Measurements from ENCODE around the gene FNDC10. TPM values are rescaled to one million over a fixed set of nuclear protein-coding genes. Genes with fewer than 3 reads are reported as not detected.
"Not testable (repeated sequence)": the region's sequence is repeated elsewhere in the genome, so short reads cannot be mapped to it uniquely, and the experiment has no call there.

FNDC10 gene
- total RNA-seq, 1 donor from 2014 or later, result 14.3 TPM

DNA sequence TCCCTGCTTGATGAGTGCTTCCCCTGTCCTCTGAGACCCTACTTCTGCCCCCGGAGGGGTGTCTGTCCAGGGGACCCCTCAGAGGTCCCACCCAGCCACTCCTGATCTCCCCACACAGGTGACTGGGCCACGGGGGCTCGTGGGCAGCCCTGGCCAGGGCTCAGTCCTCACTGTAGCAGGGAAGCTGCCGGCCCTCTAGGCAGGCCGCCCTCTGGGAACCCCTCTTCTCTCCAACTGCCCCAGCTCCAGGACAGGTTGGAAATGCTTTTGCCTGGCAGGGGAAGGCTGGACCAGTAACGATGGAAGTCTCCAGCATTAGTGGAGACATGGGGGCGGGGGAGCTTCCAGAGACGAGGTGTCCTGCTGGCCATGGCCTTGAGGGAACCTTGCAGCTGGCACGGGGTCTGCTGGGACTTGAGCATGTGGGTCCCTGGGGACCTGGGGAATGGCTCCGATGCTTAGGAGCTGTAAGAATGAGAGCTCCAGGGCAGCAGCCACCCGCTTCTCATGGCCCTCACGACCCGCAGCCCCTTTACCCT lies 3.1 kb upstream of the FNDC10 start:
- H3K4me1 Mint-ChIP-seq, result peaks cover 12% of the 10 kb centered on the region
- H3K27me3 Mint-ChIP-seq, result peaks cover 5% of the 10 kb centered on the region
- no peak overlapping the region for H3K4me3 Mint-ChIP-seq
- H3K27ac Mint-ChIP-seq, result no peak overlapping the region
- no peaks in the 10 kb centered on the region for H3K36me3 Mint-ChIP-seq (ENCODE audit: low read depth)
- peak; percentile 56 for DNase-seq
- intact Hi-C loops (cut with micrococcal nuclease), result no loop called here
- no peaks in the 10 kb centered on the region for H3K9me3 Mint-ChIP-seq

DNA sequence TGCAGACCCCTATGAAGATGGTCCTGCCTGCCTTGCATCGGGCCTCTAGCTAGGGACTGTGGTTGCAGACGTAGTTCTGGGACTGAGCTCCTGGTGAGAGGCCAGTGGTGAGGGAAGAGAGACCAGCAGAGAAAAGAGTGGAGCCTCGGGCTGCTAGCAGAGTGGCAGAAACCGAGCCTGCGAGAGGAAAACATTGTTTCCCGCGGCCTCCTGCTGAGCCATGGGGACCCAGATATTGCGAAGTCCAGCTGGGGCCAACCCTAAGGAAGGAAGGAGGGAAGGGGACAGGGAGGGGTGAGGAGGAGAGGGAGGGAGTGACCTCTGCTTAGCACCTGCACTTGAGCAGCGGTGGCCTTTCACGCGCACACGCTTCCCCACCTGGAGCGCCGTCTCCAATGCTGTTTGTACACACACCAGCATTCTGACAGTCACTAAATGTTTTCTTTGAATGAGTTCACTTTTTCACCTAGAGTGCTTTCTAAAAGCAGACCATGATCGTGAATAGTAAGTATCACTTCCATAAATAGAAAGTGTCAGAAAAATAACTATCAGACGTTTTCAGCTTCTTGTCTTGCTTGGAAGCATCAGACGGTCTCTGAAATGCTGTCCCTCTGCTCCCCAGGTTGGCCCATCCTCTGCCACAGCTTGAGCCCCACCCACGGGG lies 2.5 kb upstream of the FNDC10 start:
- Mint-ChIP-seq H3K27ac (no peak overlapping the region), H3K27me3 (peaks cover 9% of the 10 kb centered on the region), H3K4me3 (no peak overlapping the region), H3K36me3 (ENCODE audit: low read depth) (no peaks in the 10 kb centered on the region), H3K9me3 (no peaks in the 10 kb centered on the region), H3K4me1 (peaks cover 14% of the 10 kb centered on the region)
- intact Hi-C loops (cut with micrococcal nuclease), result no loop called here
- no peak for DNase-seq

DNA sequence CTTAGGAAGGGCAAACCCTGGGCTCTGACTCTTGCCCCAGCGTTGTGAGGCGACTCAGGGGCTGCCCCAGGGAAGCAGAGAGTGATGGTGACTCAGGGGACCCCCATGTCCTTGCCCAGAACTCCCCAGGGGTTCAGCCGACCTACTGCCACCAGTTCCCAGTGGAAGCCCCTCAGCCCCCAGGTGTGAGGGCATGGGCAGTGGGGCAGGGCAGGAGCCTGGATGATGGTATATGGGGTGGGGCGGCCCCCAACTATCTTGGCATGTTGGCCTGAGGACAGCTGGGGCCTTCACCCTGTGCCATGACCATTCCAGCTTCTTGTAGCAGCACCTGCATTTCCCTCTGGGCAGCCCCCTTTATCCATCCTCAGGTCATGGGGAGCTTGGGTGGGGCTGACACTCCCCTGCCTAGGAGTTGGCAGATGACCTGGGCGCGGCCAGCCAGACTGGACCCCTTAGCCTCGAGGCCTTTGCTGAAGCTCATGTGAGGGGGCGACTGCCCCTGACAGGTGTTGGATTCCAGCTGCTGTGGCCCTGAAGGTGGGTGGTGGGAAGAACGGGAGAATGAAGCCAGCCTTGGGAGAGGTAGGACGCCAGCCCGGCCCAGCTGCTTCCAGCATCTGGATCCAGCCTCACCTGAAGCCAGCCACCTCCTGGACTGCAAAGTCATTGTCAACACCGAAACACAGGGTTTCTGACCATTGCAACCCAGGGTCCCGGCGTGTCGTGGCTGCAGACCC lies 1.8 kb upstream of the FNDC10 start:
- Mint-ChIP-seq H3K4me3 (no peak overlapping the region), H3K4me1 (peaks cover 8% of the 10 kb centered on the region), H3K36me3 (ENCODE audit: low read depth) (no peaks in the 10 kb centered on the region), H3K27me3 (peaks cover 9% of the 10 kb centered on the region), H3K27ac (no peak overlapping the region), H3K9me3 (no peaks in the 10 kb centered on the region)
- DNase-seq, result no peak
- intact Hi-C loops (cut with micrococcal nuclease), result no loop called here

DNA sequence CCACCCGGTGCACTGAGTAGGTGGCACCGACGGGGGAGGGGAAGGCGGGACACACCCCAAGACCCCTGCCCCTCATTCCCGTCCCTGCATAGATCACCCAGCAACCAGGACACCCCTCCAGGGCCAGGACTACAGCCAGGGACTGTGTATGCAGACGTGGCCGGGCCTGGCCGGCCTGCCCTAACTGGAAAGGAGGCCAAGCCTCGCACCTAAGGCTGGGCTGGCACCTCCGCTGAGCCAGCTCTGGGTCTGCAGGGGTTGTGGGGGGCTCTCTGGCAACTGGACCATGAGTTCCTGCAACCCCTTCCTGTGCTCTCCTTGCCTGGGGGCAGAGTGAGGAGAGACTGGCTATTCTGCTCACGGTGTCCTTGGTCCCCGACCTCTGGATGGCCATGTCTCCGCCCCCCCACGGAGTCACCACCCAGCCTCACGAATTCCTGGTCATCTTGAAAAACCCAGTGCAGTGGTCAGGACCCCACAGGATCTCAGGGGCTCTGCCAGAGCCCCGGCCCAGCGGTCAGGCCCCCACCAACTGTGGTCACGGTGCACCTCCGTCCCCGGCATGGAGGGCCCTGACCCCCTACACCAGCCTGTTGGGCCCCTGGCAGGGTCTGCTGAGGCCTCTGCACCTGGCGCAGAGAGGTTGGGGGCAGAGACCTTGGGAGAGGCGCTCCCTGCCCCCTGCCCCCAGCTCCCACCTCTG lies 1.1 kb upstream of the FNDC10 start:
- H3K27ac Mint-ChIP-seq, result no peak overlapping the region
- peaks cover 9% of the 10 kb centered on the region for H3K27me3 Mint-ChIP-seq
- peak overlapping the region; percentile 73 for H3K4me3 Mint-ChIP-seq
- intact Hi-C loops (cut with micrococcal nuclease), result no loop called here
- H3K4me1 Mint-ChIP-seq, result peaks cover 7% of the 10 kb centered on the region
- DNase-seq, result peak; percentile 55
- H3K36me3 Mint-ChIP-seq (ENCODE audit: low read depth), result no peaks in the 10 kb centered on the region
- H3K9me3 Mint-ChIP-seq, result no peaks in the 10 kb centered on the region

DNA sequence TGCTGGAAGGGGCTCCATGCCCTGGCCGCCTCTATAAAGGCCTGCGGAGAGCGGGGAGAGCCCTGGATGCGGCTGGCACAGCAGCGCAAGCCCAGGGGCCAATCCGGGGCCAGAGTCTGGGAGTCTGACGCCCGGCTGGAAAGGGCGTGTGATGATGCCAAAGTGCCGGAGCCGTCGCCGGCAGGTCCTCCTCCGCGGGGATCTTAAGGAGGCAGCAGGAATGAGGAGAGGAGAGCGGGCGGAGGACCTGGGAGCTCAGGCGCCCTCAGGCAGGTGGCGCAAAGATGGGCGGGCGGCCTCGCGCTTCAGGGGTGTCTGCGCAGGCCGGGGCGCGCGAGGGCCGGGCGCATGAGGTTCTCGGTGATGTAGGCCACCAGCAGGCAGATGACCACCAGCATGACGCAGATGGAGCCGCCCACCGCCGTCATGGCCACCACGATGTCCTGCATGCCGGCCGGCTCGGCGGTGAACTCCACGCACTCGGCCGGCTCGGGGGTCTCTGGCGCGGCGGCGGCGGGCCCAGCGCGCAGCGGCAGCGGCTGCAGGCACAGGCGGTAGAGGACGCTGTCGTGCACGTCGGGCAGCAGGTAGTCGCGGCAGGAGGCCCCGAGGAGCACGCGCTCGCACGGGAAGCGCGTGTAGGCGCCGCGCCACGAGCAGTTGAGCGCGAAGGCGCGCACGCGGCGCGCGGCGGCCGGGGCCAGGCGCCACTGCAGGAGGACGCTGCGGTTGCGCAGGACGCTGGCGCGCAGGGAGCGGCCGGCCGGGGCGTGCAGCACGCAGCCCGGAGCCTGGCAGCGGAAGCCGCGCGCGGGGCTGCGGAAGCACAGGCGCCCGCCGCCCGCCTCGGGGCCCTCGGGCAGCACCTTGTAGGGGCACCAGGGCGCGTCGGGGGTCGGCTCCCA lies 653 bp downstream of the FNDC10 start:
- peak overlapping the region; percentile 85 for H3K4me3 Mint-ChIP-seq
- H3K27ac Mint-ChIP-seq, result peak overlapping the region; percentile 68
- no peaks in the 10 kb centered on the region for H3K36me3 Mint-ChIP-seq (ENCODE audit: low read depth)

DNA sequence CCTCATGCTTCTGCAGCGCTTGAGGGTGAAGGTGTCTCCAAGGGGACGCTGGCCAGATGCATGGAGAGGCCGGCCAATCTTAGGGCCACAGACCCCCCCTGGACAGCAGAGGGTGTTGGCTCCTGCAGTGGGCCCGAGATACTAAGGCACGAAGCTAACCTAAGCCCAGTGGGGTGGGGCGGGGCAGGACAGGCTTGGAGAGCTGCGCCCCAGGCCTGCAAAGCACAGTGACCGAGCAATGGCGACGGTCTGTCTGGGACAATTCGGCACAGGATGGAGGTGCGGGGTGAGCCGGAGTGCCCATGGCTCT lies 1.3 kb downstream of the FNDC10 start:
- intact Hi-C loops (cut with micrococcal nuclease), result no loop called here
- H3K9me3 Mint-ChIP-seq, result no peaks in the 10 kb centered on the region

More for the DNA sequence above, 653 bp downstream of the FNDC10 start:
- peaks cover 9% of the 10 kb centered on the region for H3K27me3 Mint-ChIP-seq
- H3K4me1 Mint-ChIP-seq, result peaks cover 7% of the 10 kb centered on the region
- peak; percentile 87 for DNase-seq
- intact Hi-C loops (cut with micrococcal nuclease), result no loop called here
- H3K9me3 Mint-ChIP-seq, result no peaks in the 10 kb centered on the region

DNA sequence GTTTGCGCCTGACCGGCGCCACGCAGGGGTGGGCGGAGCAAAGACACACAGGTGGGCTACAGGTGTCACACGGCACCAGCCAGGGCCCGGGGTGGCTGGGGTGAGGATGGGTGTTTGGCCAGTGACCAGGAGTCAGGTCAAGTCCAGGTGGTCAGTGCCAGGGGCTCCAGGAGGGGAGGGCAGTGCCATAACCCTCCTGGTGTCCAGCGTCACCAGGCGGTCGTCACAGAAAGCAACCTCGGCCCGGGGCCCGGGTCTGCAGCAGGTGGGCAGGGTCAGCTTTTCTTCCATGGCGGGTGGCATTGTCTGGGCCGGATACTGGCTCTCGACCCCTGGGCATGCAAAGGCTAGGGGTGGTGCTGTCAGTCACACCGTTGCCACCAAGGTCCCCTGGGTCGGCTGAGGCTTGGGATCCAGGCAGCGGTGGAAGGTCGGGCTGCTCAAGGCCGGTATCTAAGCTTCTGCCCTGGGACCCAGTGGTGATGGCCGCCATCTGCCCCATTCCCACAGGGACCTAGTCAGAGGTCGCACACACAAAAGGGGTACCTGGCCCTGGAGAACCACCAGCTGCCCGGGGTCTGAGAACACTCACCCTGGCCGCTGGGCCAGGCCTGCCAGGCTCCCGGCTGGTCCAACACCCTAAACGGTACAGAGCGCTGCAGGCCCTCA lies 1.8 kb downstream of the FNDC10 start:
- intact Hi-C loops (cut with micrococcal nuclease), result no loop called here
- Mint-ChIP-seq H3K27ac (no peak overlapping the region), H3K27me3 (peaks cover 9% of the 10 kb centered on the region), H3K4me1 (peaks cover 7% of the 10 kb centered on the region), H3K36me3 (ENCODE audit: low read depth) (no peaks in the 10 kb centered on the region), H3K4me3 (peak overlapping the region; percentile 85), H3K9me3 (no peaks in the 10 kb centered on the region)
- no peak for DNase-seq

More for the DNA sequence above, 1.3 kb downstream of the FNDC10 start:
- Mint-ChIP-seq H3K4me3 (peak overlapping the region; percentile 85), H3K36me3 (ENCODE audit: low read depth) (no peaks in the 10 kb centered on the region), H3K4me1 (peaks cover 7% of the 10 kb centered on the region), H3K27me3 (peaks cover 9% of the 10 kb centered on the region), H3K27ac (peak overlapping the region; percentile 68)
- DNase-seq, result no peak

DNA sequence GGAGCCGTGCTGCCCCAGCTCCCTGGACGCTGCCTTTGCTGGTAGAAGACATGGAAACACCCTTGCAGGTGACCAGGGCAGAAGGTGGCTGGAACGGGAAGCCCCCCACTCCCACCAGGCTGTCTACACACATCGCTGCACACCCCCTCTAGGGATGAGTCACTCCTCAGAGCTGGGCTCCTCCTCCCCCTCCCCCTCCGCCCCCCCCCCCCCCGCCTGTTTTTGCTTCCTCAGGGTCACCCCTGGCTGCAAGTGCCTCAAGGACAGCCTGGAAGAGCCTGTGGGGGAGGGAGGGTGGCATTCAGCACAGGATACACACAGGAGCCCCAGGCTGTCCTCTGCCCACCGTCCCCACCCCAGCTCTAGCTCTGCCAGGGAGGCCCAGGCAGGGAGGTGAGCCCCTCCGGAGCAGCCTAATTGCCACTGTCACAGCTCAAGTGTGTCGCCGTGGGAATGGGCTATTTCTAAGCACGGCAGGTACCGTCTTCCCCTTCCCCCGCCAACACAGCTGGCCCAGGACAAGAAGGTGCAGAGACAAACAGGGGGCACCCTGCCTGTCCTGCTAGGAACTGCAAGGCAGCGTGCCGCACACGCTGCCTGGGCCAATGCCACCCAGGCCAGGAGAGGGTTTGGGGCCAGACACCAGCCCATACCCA lies 2.5 kb downstream of the FNDC10 start:
- peak overlapping the region; percentile 31 for H3K4me3 Mint-ChIP-seq
- H3K27me3 Mint-ChIP-seq, result peaks cover 9% of the 10 kb centered on the region
- no peak overlapping the region for H3K27ac Mint-ChIP-seq
- H3K4me1 Mint-ChIP-seq, result peaks cover 7% of the 10 kb centered on the region
- no peaks in the 10 kb centered on the region for H3K36me3 Mint-ChIP-seq (ENCODE audit: low read depth)
- H3K9me3 Mint-ChIP-seq, result no peaks in the 10 kb centered on the region
- DNase-seq, result peak; percentile 63
- intact Hi-C loops (cut with micrococcal nuclease), result no loop called here

DNA sequence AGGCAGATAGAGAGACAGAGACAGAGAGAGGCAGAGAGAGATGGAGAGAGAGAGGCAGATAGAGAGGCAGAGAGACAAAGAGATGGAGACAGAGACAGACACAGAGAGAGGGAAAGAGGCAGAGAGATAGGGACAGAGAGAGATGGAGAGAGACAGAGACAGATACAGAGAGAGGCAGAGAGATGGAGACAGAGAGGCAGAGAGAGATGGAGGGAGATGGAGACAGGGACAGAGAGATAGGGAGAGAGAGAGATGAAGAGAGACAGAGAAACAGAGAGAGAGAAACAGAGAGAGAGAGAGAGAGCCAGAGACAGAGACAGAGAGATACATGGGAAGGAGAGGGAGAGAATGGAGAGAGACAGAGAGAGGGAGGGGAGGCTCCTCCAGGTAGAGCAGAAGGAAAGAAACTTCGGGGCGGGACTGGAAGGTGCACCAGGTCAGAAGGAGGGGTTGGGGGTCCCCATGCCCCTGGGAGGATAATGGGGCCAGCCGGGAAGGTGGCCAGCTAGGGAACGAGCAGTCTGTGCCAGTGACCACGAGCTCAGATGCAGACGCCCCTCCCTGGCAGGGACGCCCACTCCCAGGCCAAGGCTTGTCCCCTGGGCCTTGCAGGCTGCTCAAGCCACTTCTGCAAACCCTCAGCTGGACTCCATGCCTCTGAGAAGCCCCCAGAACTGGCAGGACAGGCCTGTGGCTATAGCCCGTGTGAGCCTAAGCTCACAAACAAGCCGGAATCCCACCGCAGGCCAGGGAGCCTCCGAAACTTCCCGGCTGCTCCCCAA lies 3.3 kb downstream of the FNDC10 start:
- Mint-ChIP-seq H3K4me1 (peaks cover 7% of the 10 kb centered on the region), H3K36me3 (ENCODE audit: low read depth) (no peaks in the 10 kb centered on the region), H3K4me3 (no peak overlapping the region), H3K27me3 (peaks cover 9% of the 10 kb centered on the region), H3K9me3 (no peaks in the 10 kb centered on the region), H3K27ac (no peak overlapping the region)
- DNase-seq, result no peak
- intact Hi-C loops (cut with micrococcal nuclease), result no loop called here

DNA sequence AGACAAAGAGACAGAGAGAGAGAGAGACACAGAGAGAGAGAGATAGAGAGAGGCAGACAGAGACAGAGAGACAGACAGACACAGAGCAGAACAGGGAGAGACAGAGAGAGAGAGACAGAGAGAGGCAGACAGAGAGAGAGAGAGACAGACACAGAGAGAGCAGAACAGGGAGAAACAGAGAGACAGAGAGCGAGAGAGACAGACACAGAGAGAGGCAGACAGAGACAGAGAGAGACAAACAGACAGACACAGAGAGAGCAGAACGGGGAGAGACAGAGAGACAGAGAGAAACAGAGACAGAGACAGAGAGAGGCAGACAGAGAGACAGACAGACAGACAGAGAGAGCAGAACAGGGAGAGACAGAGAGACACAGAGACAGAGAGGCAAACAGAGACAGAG lies 4.6 kb downstream of the FNDC10 start:
- DNase-seq; H3K4me1 Mint-ChIP-seq; H3K9me3 Mint-ChIP-seq; H3K4me3 Mint-ChIP-seq; intact Hi-C loops (cut with micrococcal nuclease); H3K36me3 Mint-ChIP-seq (ENCODE audit: low read depth); H3K27ac Mint-ChIP-seq; H3K27me3 Mint-ChIP-seq: not testable (repeated sequence)

DNA sequence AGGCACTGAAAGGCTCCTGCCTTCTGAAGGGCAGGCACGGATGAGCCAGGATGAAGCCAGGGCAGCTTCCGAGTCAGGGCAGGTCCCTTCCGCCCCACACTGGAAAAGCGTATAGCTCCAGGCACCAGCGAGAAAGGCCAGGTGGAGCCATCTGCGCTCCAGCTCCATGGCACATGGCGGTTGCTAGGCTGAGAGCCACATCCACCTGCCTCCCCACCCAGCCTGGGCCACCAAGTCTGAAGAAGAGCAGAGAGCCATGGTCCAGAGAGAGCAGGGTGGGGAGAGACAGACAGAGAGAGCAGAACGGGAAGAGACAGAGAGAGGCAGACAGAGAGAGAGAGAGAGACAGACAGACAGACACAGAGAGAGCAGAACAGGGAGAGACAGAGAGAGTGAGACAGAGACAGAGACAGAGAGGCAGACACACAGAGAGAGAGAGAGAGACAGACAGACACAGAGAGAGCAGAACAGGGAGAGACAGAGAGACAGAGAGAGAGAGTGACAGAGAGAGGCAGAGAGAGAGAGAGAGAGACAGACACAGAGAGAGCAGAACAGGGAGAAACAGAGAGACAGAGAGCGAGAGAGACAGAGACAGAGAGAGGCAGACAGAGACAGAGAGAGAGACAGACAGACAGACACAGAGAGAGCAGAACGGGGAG lies 5.2 kb downstream of the FNDC10 start:
- H3K9me3 Mint-ChIP-seq, result no peaks in the 10 kb centered on the region
- H3K4me3 Mint-ChIP-seq, result no peak overlapping the region
- peaks cover 9% of the 10 kb centered on the region for H3K27me3 Mint-ChIP-seq
- H3K36me3 Mint-ChIP-seq (ENCODE audit: low read depth), result no peaks in the 10 kb centered on the region
- peak; percentile 56 for DNase-seq
- no peak overlapping the region for H3K27ac Mint-ChIP-seq
- peaks cover 7% of the 10 kb centered on the region for H3K4me1 Mint-ChIP-seq
- intact Hi-C loops (cut with micrococcal nuclease), result no loop called here

Data from activated CD4-positive, alpha-beta T cell treated with anti-CD3 and anti-CD28 coated beads, Interleukin-2, amount 10 ng/mL, durations not matched to agents 24 days and 14 days (primary cell).